Thymus (tissue), 11 donors: Measurements from ENCODE around the gene MAD1L1. TPM values are rescaled to one million over a fixed set of nuclear protein-coding genes. Genes with fewer than 3 reads are reported as not detected.
"Not testable (repeated sequence)": the region's sequence is repeated elsewhere in the genome, so short reads cannot be mapped to it uniquely, and the experiment has no call there.

ENCODE experiments used
- DNase-seq, 9 donors: peaks; one replicate each; pipeline ENCODE4 v3.0.0-alpha.2; 2013; ENCODE audit warnings: low spot score in 9 of 9, low read depth in 6 of 9, missing footprints in 1 of 9
- H3K27ac ChIP-seq, 2 donors: one replicate each; pipeline ENCODE4 v1.5.1; 2013; ENCODE audit warnings: control low read depth in 1 of 2, low read depth in 1 of 2, low read length in 1 of 2, mild to moderate bottlenecking in 1 of 2, moderate library complexity in 1 of 2
- H3K27me3 ChIP-seq, 2 donors: one replicate each; pipeline ENCODE4 v1.5.1; 2013; ENCODE audit warnings: low read length in 1 of 2; ENCODE audit not compliant: control insufficient read depth in 2 of 2, insufficient read depth in 1 of 2
- H3K36me3 ChIP-seq, 2 donors: one replicate each; pipeline ENCODE4 v1.5.1; 2013; ENCODE audit warnings: low read length in 1 of 2, mild to moderate bottlenecking in 1 of 2, moderate library complexity in 1 of 2; ENCODE audit not compliant: control insufficient read depth in 2 of 2, insufficient read depth in 2 of 2
- H3K4me1 ChIP-seq, 2 donors: one replicate each; pipeline ENCODE4 v1.5.1; 2013; ENCODE audit warnings: low read length in 2 of 2; ENCODE audit not compliant: control insufficient read depth in 2 of 2, insufficient read depth in 2 of 2
- H3K4me3 ChIP-seq, 2 donors: one replicate each; pipeline ENCODE4 v1.5.1; 2013; ENCODE audit warnings: low read length in 2 of 2, control low read depth in 1 of 2, mild to moderate bottlenecking in 1 of 2
- H3K9me3 ChIP-seq, 2 donors: one replicate each; pipeline ENCODE4 v1.5.1; 2013; ENCODE audit warnings: low read length in 1 of 2, mild to moderate bottlenecking in 1 of 2; ENCODE audit not compliant: control insufficient read depth in 2 of 2, insufficient read depth in 1 of 2
- WGBS: extraction: QIAGEN DNeasy Blood & Tissue Kit; methylation state at CpG from one replicate; pipeline ENCODE4 v1.1.7; 2013; 5-methylcytosine and 5-hydroxymethylcytosine counted together
- polyA plus RNA-seq: library from polyadenylated mRNA; stranded (reverse); fragments of 200-250 nt; gene quantifications from one replicate; pipeline ENCODE4 v1.2.3, GENCODE V29; 2013
- total RNA-seq: library from RNA; stranded (reverse); fragments of 120-200 nt; gene quantifications from one replicate; pipeline ENCODE4 v1.2.4, GENCODE V29; 2013
- donor health status: healthy.

Gene MAD1L1
- total and polyA plus RNA-seq, 2 donors = 93.3 to 103 TPM

DNA sequence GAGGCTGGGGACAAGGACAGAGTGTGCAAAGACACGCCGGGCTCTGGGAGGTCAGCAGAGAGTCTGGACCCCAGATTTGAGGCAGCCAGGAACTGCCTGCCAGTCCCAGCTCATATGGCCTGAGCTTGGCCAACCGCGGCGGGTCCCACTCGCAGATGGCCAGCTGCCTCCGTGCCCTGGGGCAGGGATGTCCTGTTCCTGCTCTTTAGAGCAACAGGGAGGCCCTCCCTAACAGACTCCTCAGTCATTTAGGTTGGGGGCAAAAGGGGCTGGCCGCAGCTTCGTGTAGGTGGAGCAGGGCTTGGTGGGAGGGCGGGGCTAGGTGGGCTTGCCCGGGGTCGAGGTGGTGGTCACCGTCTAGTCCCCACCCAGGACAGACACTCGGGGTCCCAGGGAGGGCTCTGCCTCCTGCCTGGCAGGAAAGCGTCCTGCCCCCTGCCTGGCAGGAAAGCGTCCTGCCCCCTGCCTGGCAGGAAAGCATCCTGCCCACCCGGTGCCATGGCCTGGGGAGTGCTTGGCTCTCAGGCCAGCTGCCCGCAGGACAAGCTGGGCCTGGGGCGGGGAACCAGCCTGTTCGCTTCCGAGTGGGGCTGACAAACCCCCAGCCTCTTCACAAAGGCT lies 393.7 kb downstream of the MAD1L1 start:
- 96% methylated on average over 21 of the region's 21 CpGs for WGBS
- not testable (repeated sequence) for H3K4me3 ChIP-seq, H3K4me1 ChIP-seq, H3K9me3 ChIP-seq, H3K27ac ChIP-seq, DNase-seq, H3K27me3 ChIP-seq
- peaks cover 6 to 22% of the 10 kb centered on the region in 2 donors for H3K36me3 ChIP-seq

GRCh38 chr7:1838544-1838872 lies 394.2 kb downstream of the MAD1L1 start:
- H3K9me3 ChIP-seq, H3K27me3 ChIP-seq, DNase-seq, H3K4me3 ChIP-seq, H3K4me1 ChIP-seq, H3K27ac ChIP-seq: not testable (repeated sequence)
- H3K36me3 ChIP-seq = peaks cover 6 to 22% of the 10 kb centered on the region in 2 donors
- WGBS = 95% methylated on average over 13 of the region's 13 CpGs

DNA sequence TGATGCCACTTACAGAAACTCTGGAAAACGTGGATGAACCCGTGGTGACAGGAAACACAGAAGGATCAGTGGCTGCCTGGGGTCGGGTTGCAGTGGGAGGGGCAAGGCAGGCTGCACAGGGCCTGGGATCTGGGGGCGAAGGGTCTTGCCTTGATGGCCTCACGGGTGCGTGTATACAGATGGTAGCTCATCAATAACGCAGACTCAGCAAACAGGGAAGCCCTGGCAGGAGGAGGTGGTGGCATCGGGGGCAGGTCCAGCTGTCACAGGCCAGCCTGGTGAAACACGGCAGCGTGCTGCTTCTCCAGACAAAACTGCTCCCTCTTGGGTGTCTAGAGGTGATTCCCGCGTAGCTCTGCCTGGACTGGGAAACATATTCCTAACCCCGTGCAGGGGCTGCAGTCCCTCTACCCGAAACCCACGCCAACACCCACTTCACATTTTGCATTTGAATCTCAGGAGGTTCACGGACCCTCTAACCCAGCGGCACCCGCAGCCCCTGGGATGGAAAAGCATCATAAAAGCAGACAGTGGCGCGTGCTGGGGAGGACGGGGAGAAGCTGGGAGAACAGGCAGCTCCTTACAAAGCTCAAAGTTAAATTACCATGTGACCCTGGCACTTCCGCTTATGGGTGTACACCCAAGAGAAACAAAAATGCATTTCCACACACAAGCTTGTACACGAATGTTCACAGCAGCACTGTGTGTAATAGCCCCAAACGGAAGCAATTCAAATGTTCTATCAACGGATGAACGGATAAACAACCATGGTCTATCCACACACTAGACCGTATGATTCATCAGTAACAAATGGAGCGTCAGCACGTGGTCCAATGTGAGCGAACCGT lies 394.8 kb downstream of the MAD1L1 start:
- not testable (repeated sequence) for H3K4me1 ChIP-seq, H3K4me3 ChIP-seq, H3K27me3 ChIP-seq, H3K9me3 ChIP-seq, DNase-seq, H3K27ac ChIP-seq
- WGBS = 97% methylated on average over 31 of the region's 31 CpGs
- peaks cover 6 to 16% of the 10 kb centered on the region in 2 donors for H3K36me3 ChIP-seq

DNA sequence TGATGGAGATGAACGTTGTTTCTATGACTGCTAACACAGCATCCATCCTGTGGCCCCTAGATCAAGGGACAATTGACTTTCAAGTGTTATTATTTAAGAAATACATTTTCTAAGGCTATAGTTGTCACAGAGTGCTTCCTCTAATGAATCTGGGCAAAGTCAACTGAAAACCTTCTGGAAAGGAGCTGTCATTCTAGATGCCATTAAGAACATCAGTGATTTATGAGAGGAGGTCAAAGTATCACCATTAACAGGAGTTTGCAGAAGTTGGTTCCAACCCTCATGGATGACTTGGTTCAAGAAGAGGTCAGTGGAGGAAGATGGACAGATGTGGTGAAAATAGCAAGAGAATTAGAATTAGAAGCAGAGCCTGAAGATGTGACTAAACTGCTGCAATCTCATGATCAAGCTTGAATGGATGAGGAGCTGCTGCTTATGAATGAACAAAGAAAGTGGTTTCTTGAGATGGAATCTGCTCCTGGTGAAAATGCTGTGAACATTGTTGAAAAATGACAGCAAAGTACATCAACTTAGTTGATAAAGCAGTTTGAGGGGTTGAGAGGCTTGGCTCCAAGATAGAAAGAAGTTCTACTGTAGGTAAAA lies 400.7 kb downstream of the MAD1L1 start:
- H3K36me3 ChIP-seq, H3K4me1 ChIP-seq: not testable (repeated sequence)
- WGBS = 97% methylated on average over 1 of the region's 1 CpG

GRCh38 chr7:1831471-1831870 lies 401.3 kb downstream of the MAD1L1 start:
- 97% methylated on average over 4 of the region's 4 CpGs for WGBS

More for the DNA sequence above, 400.7 kb downstream of the MAD1L1 start:
- H3K27me3 ChIP-seq, H3K4me3 ChIP-seq, DNase-seq, H3K27ac ChIP-seq: not testable (repeated sequence)
- peaks cover 3 to 10% of the 10 kb centered on the region in 2 donors for H3K9me3 ChIP-seq

GRCh38 chr7:1829668-1830067 lies 403.1 kb downstream of the MAD1L1 start:
- not testable (repeated sequence) for H3K27ac ChIP-seq, H3K4me3 ChIP-seq, H3K36me3 ChIP-seq, DNase-seq, H3K27me3 ChIP-seq
- H3K4me1 ChIP-seq = peaks cover 4 to 14% of the 10 kb centered on the region in 2 donors
- peaks cover 3 to 22% of the 10 kb centered on the region in 2 donors for H3K9me3 ChIP-seq
- WGBS = 96% methylated on average over 1 of the region's 1 CpG

More at GRCh38 chr7:1831471-1831870, 401.3 kb downstream of the MAD1L1 start:
- not testable (repeated sequence) for DNase-seq, H3K36me3 ChIP-seq, H3K4me3 ChIP-seq, H3K4me1 ChIP-seq, H3K27ac ChIP-seq, H3K27me3 ChIP-seq
- H3K9me3 ChIP-seq = peaks cover 3 to 12% of the 10 kb centered on the region in 2 donors

DNA sequence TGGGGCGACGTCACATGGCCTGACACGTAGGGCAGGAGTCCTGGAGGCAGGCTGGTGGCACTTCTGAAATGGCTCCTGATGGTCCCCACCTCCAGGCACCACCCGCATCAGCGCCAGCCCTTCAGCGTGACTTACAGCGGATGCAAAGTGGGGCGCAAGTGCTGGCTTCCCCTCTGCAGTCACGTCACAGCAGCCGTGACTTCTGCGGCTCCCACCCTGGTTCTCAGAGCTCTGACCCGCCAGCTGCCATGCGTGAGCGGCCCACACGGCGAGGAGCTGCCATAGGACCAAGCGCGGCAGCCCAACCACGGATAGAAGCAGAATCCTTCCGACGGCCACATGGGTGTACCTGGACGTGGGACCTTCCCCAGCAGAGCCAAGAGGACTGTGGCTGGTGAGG lies 403.6 kb downstream of the MAD1L1 start:
- Histone ChIP-seq H3K36me3 (peaks cover 0 to 3% of the 10 kb centered on the region in 2 donors), H3K27me3 (no peaks in the 10 kb centered on the region), H3K4me1 (peaks cover 8 to 20% of the 10 kb centered on the region in 2 donors), H3K9me3 (peaks cover 3 to 22% of the 10 kb centered on the region in 2 donors), H3K27ac (no peak overlapping the region), H3K4me3 (no peak overlapping the region)
- WGBS = 95% methylated on average over 22 of the region's 22 CpGs
- DNase-seq = no peak

DNA sequence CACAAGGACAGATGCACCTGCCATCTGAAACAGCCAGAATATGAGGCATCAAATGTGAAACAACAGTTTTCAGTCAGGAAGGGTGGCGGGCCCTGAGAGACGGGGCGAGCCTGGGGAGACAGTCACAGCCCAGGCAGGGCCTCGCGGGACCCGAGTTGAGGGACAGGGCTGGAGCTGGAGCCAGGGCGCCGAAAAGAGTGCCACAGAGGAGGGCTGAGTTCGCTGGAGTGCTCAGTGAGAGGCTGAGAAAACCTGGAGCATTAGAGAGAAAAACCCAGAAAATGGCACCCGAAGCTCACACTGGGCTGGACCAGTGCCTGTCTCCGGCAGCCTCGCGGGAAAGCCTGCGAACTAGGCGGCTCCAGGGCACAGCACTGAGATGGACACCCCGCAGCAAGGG lies 404.6 kb downstream of the MAD1L1 start:
- WGBS = 98% methylated on average over 16 of the region's 16 CpGs
- not testable (repeated sequence) for DNase-seq, H3K27me3 ChIP-seq, H3K36me3 ChIP-seq, H3K4me3 ChIP-seq, H3K27ac ChIP-seq
- Histone ChIP-seq H3K9me3 (peaks cover 3 to 22% of the 10 kb centered on the region in 2 donors), H3K4me1 (peaks cover 12 to 29% of the 10 kb centered on the region in 2 donors)

- H3K27ac ChIP-seq, H3K27me3 ChIP-seq, DNase-seq, H3K4me3 ChIP-seq, H3K36me3 ChIP-seq: not testable (repeated sequence)
- Histone ChIP-seq H3K9me3 (peaks cover 3 to 22% of the 10 kb centered on the region in 2 donors), H3K4me1 (peaks cover 12 to 31% of the 10 kb centered on the region in 2 donors)
- WGBS = 93% methylated on average over 17 of the region's 27 CpGs
These were observed 405.2 kb downstream of the MAD1L1 start for GRCh38 chr7:1827521-1827981.
